OCI-LY3 (cell line): ENCODE data around the gene HSF5.

Experiments
- CTCF ChIP-seq: fragments of 200-600, 300-600 bp; sonication (generic); IDR thresholded peaks from 2 replicates; pipeline ENCODE4 v1.5.1; 2014; ENCODE audit warnings: antibody characterized with exemption, low read length, low read depth
- EZH2phosphoT487 ChIP-seq: fragments of 200-600 bp; shearing (Covaris generic); IDR thresholded peaks from 2 replicates; pipeline ENCODE4 v1.6.1; 2018; ENCODE audit warnings: antibody characterized with exemption, mixed run types, low read depth

- no peak for TF ChIP-seq CTCF
- TF ChIP-seq EZH2phosphoT487: no peak
Measured at GRCh38 chr17:58537266-58537665, 49.1 kb upstream of the HSF5 start.
